Measurements from ENCODE around the gene GNAQ.

DNA sequence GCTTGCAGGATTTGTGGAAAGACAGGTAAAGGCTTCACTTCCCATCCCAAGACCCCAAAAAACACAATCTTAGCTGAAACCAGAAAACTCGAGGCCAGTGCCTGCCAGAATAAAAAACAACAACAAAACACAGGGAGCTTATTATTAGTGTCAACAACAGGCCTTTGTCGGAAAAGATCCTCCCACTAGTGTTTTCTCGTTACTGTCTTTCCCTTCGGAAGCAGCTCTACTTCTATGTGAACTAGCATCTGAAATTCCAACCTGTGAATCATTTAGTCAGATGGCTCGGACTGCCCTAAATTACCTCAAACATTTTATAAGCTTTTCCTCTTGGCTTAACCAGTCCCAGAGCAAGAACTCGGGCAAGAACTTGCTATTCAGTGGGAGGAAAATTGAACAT is 261.3 kb downstream of the GNAQ start:
- TF ChIP-seq CTCF (IDR thresholded peaks at IDR 0.05) (no peak), POLR2A (IDR thresholded peaks at IDR 0.05) (no peak), EP300 (IDR thresholded peaks at IDR 0.05) (no peak)
